Peyer's patch (tissue), 4 donors: ENCODE measurements around the gene RPEL1. TPM values are rescaled to one million over a fixed set of nuclear protein-coding genes. Genes with fewer than 3 reads are reported as not detected.

Experiments used
- DNase-seq, 3 donors: peaks; one replicate each; pipeline ENCODE4 v3.0.0-alpha.2; 2017 to 2019
- H3K27ac ChIP-seq, 4 donors: fragments of 200-600 bp; sonication (generic); one replicate each; pipeline ENCODE4 v1.5.1; 2016 to 2019
- H3K27me3 ChIP-seq, 2 donors: fragments of 200-600 bp; sonication (generic); one replicate each; pipeline ENCODE4 v1.5.1; 2019
- H3K36me3 ChIP-seq, 3 donors: fragments of 200-600 bp; sonication (generic); one replicate each; pipeline ENCODE4 v1.5.1; 2016 to 2019
- H3K4me1 ChIP-seq, 4 donors: fragments of 200-600 bp; sonication (generic); one replicate each; pipeline ENCODE4 v1.5.1; 2016 to 2019
- H3K4me3 ChIP-seq, 4 donors: fragments of 200-600 bp; sonication (generic); 1 replicate in 3 of 4; 2 replicates in 1 of 4; pipeline ENCODE4 v1.5.1; 2016 to 2019; ENCODE audit warnings: mild to moderate bottlenecking in 1 of 4
- H3K9me3 ChIP-seq, 4 donors: fragments of 200-600 bp; sonication (generic); one replicate each; pipeline ENCODE4 v1.5.1; 2016 to 2019; ENCODE audit warnings: mild to moderate bottlenecking in 1 of 4
- CTCF ChIP-seq, 6 experiments: fragments of 450-650 bp in 4 of 6; fragments of 200-600 bp in 2 of 6; sonication (generic) in 1 of 6; IDR thresholded peaks; one replicate each; pipeline ENCODE4 v1.5.1; 2017 to 2019; ENCODE audit warnings: antibody characterized with exemption in 6 of 6, mild to moderate bottlenecking in 3 of 6, moderate library complexity in 1 of 6
- POLR2A ChIP-seq, 2 donors: fragments of 450-650 bp; IDR thresholded peaks; one replicate each; pipeline ENCODE4 v1.5.1; 2017; ENCODE audit warnings: antibody characterized with exemption in 2 of 2, mild to moderate bottlenecking in 2 of 2, moderate library complexity in 2 of 2
- total RNA-seq, 4 donors: library from RNA; depleted of rRNA; stranded (reverse); fragments of >200 nt; gene quantifications; one replicate each; pipeline ENCODE4 v1.1.0, GENCODE V29; 2016

Gene RPEL1
- total RNA-seq, 4 donors from 2014 or later: 0.40 to 0.88 TPM; not detected in 2

DNA sequence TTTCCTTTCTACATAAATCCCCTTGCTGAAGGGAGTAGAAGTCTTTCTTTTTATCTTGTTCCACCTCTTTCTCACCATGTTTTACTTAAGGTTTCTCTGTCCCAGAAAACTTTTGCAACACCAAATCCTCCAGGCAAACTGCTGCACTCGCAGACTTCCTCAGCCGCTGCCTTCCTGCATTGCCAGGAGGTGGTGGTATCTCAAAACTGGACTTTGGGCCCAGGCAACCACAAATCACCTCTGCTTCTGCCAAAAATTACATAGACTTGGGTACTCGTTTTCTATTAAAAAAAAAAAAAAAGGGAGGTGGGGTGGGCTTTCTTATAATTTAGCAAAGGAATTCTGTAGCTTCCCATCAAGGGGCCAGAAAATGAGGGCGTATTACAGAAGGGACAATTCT, 45.9 kb downstream of the RPEL1 start:
- H3K4me3 ChIP-seq: no peak overlapping the region
- H3K4me1 ChIP-seq: no peaks in the 10 kb centered on the region
- H3K27ac ChIP-seq: no peak overlapping the region
- no peaks in the 10 kb centered on the region for H3K36me3 ChIP-seq
- no peaks in the 10 kb centered on the region for H3K9me3 ChIP-seq
- no peaks in the 10 kb centered on the region for H3K27me3 ChIP-seq
- no peak for DNase-seq
- TF ChIP-seq POLR2A (IDR thresholded peaks at IDR 0.05): no peak
- no peak for TF ChIP-seq CTCF (IDR thresholded peaks at IDR 0.05)

- H3K4me1 ChIP-seq: no peaks in the 10 kb centered on the region
- no peak overlapping the region for H3K27ac ChIP-seq
- DNase-seq: no peak
- no peaks in the 10 kb centered on the region for H3K27me3 ChIP-seq
- no peaks in the 10 kb centered on the region for H3K36me3 ChIP-seq
- no peaks in the 10 kb centered on the region for H3K9me3 ChIP-seq
- H3K4me3 ChIP-seq: no peak overlapping the region
- no peak for TF ChIP-seq CTCF (IDR thresholded peaks at IDR 0.05)
- TF ChIP-seq POLR2A (IDR thresholded peaks at IDR 0.05): no peak
Measured at GRCh38 chr10:103295374-103296015, 49.8 kb downstream of the RPEL1 start.

Other genes with a start within 250 kb of the RPEL1 start
- gene NT5C2, start 52.6 kb upstream of the RPEL1 start, total RNA-seq: 10 to 100 TPM; 39.6 to 86.5 (median 50.7) TPM
- gene INA, start 31.3 kb downstream of the RPEL1 start, total RNA-seq: 1 to 10 TPM in 1 of 4 donors, under 1 TPM in 1, not detected in 2; 0.35 to 1.1 TPM
- 10 to 100 TPM in 2 of 4 donors, 1 to 10 TPM in 2; 6.6 to 25.6 (median 10.1) TPM for gene PCGF6, start 105.3 kb downstream of the RPEL1 start, total RNA-seq
- gene TAF5, start 122.1 kb downstream of the RPEL1 start, total RNA-seq: 1 to 10 TPM; 3.6 to 7.0 (median 5.3) TPM
- 100 to 1,000 TPM in 3 of 4 donors, 10 to 100 TPM in 1; 78.6 to 235 (median 167) TPM for gene ATP5MK, start 150.6 kb downstream of the RPEL1 start, total RNA-seq
- gene PDCD11, start 150.7 kb downstream of the RPEL1 start, total RNA-seq: 10 to 100 TPM; 11.6 to 42.1 (median 19.0) TPM
- gene CALHM2, start 206.5 kb downstream of the RPEL1 start, total RNA-seq: 10 to 100 TPM in 3 of 4 donors, 1 to 10 TPM in 1; 8.6 to 33.8 (median 23.1) TPM
- under 1 TPM in 1 of 4 donors, not detected in 3; 0.85 TPM for gene CALHM1, start 213.0 kb downstream of the RPEL1 start, total RNA-seq
- gene CALHM3, start 233.4 kb downstream of the RPEL1 start, total RNA-seq: not detected
- gene NEURL1, start 247.8 kb downstream of the RPEL1 start, total RNA-seq: 10 to 100 TPM; 40.4 to 51.8 (median 45.8) TPM